HT1080 (cell line): ENCODE measurements around the gene MTSS2. TPM values are rescaled to one million over a fixed set of nuclear protein-coding genes. Genes with fewer than 3 reads are reported as not detected.
"Not testable (repeated sequence)": the region's sequence is repeated elsewhere in the genome, so short reads cannot be mapped to it uniquely, and the experiment has no call there.

Source experiments
- DNase-seq: peaks from one replicate; pipeline ENCODE4 v3.0.0-alpha.2; 2015; ENCODE audit warnings: low read depth
- total RNA-seq: library from RNA; depleted of rRNA; stranded (reverse); fragments of >200 nt; shearing (Covaris generic); gene quantifications from 2 replicates; pipeline ENCODE4 v1.2.3, GENCODE V29; 2014

The MTSS2 gene
- total RNA-seq, 1 experiment from 2014 or later: 16.0 TPM

GRCh38 chr16:70676675-70677498 lies 9.0 kb downstream of the MTSS2 start:
- DNase-seq: no peak

GRCh38 chr16:70675851-70676513 lies 9.9 kb downstream of the MTSS2 start:
- no peak for DNase-seq

GRCh38 chr16:70674221-70675014 lies 11.4 kb downstream of the MTSS2 start:
- DNase-seq: no peak

- DNase-seq: not testable (repeated sequence)
Measured at GRCh38 chr16:70670938-70671337, 14.9 kb downstream of the MTSS2 start.

GRCh38 chr16:70670175-70670574 lies 15.7 kb downstream of the MTSS2 start:
- no peak for DNase-seq

- no peak for DNase-seq
Measured at GRCh38 chr16:70665806-70666735, 19.8 kb downstream of the MTSS2 start.

- no peak for DNase-seq
Measured at GRCh38 chr16:70665113-70665694, 20.6 kb downstream of the MTSS2 start.

- no peak for DNase-seq
Measured at GRCh38 chr16:70664325-70665112, 21.3 kb downstream of the MTSS2 start.

GRCh38 chr16:70663524-70664324 lies 22.1 kb downstream of the MTSS2 start:
- DNase-seq: no peak

GRCh38 chr16:70662991-70663523 lies 22.8 kb downstream of the MTSS2 start:
- no peak for DNase-seq

GRCh38 chr16:70661918-70662641 lies 23.8 kb downstream of the MTSS2 start:
- DNase-seq: no peak

- DNase-seq: no peak
Measured at GRCh38 chr16:70661534-70661917, 24.3 kb downstream of the MTSS2 start.

- no peak for DNase-seq
Measured at GRCh38 chr16:70660672-70661350, 25.0 kb downstream of the MTSS2 start.

GRCh38 chr16:70659953-70660671 lies 25.7 kb downstream of the MTSS2 start:
- no peak for DNase-seq

GRCh38 chr16:70659546-70659945 lies 26.3 kb downstream of the MTSS2 start:
- no peak for DNase-seq

- no peak for DNase-seq
Measured at GRCh38 chr16:70658921-70659320, 26.9 kb downstream of the MTSS2 start.

GRCh38 chr16:70657956-70658355 lies 27.9 kb downstream of the MTSS2 start:
- DNase-seq: no peak
